PC-9 (cell line): ENCODE measurements around the gene COMMD4. TPM values are rescaled to one million over a fixed set of nuclear protein-coding genes. Genes with fewer than 3 reads are reported as not detected.
"Not testable (repeated sequence)": the region's sequence is repeated elsewhere in the genome, so short reads cannot be mapped to it uniquely, and the experiment has no call there.

Source experiments
- BruUV-seq: library from RNA; stranded (reverse); fragments of 400-500 nt; replicated peaks from 2 replicates; lab custom pipeline; 2021; lab: Mats Ljungman, UMichigan
- CTCF ChIA-PET: fragments of 300-600 bp; sonication (Branson Sonifier 250); formaldehyde crosslinking; loops from one replicate; lab custom pipeline; 2022; ENCODE audit warnings: antibody characterized with exemption; lab: Charles Lee
- POLR2A ChIA-PET: fragments of 300-600 bp; sonication (Branson Sonifier 250); formaldehyde crosslinking; loops from one replicate; lab custom pipeline; 2022; ENCODE audit warnings: antibody characterized with exemption; ENCODE audit not compliant: unreplicated experiment; lab: Charles Lee
- DNase-seq, 2 experiments: peaks; one replicate each; pipeline versions ENCODE4 v3.0.0 to v3.0.0-alpha.2; 2015 to 2022; ENCODE audit warnings: mixed read lengths in 1 of 2
- H2AFZ ChIP-seq: fragments of 200-600 bp; sonication (generic); 2 replicates; pipeline ENCODE4 v1.8.1; 2017; ENCODE audit warnings: antibody characterized with exemption
- H3F3A ChIP-seq: fragments of 200-600 bp; sonication (generic); 2 replicates; pipeline ENCODE4 v1.8.1; 2017; ENCODE audit warnings: antibody characterized with exemption, mild to moderate bottlenecking, low read depth; ENCODE audit not compliant: insufficient read depth
- H3K27ac ChIP-seq: fragments of 200-600 bp; sonication (generic); 2 replicates; pipeline ENCODE4 v1.6.1; 2016; ENCODE audit warnings: mixed run types
- H3K27me3 ChIP-seq: fragments of 200-600 bp; sonication (generic); 2 replicates; pipeline ENCODE4 v1.6.1; 2016; ENCODE audit warnings: low read depth, mixed run types; ENCODE audit not compliant: insufficient read depth
- H3K36me3 ChIP-seq: fragments of 200-600 bp; sonication (generic); 2 replicates; pipeline ENCODE4 v1.6.1; 2016; ENCODE audit warnings: low read depth, mixed run types
- H3K4me1 ChIP-seq: fragments of 200-600 bp; sonication (generic); replicated peaks from 2 replicates; pipeline ENCODE4 v1.6.1; 2016; ENCODE audit warnings: mixed run types; ENCODE audit not compliant: insufficient read depth
- H3K4me2 ChIP-seq: fragments of 200-600 bp; sonication (generic); 2 replicates; pipeline ENCODE4 v1.6.1; 2017; ENCODE audit warnings: mixed run types
- H3K4me3 ChIP-seq: fragments of 200-600 bp; sonication (generic); 2 replicates; pipeline ENCODE4 v1.6.1; 2016; ENCODE audit warnings: mixed run types
- H3K79me2 ChIP-seq: fragments of 200-600 bp; sonication (generic); 2 replicates; pipeline ENCODE4 v1.6.1; 2017; ENCODE audit warnings: low read depth, mixed run types
- H3K9me2 ChIP-seq: fragments of 200-600 bp; sonication (generic); 2 replicates; pipeline ENCODE4 v1.8.1; 2017; ENCODE audit warnings: mild to moderate bottlenecking; ENCODE audit not compliant: insufficient read depth
- H3K9me3 ChIP-seq: fragments of 200-600 bp; sonication (generic); 2 replicates; pipeline ENCODE4 v1.8.1; 2016; ENCODE audit warnings: low read depth; ENCODE audit not compliant: insufficient read depth
- H4K20me1 ChIP-seq: fragments of 200-600 bp; sonication (generic); 2 replicates; pipeline ENCODE4 v1.8.1; 2017; ENCODE audit not compliant: insufficient read depth
- CTCF ChIP-seq: fragments of 200-600 bp; sonication (generic); conservative IDR thresholded peaks from 2 replicates; pipeline ENCODE4 v1.6.1; 2017; ENCODE audit warnings: mixed run types, antibody characterized with exemption, mild to moderate bottlenecking, moderate library complexity
- EZH2 ChIP-seq: fragments of 200-600 bp; sonication (generic); IDR thresholded peaks from 2 replicates; pipeline ENCODE4 v1.8.0; 2017; ENCODE audit warnings: antibody characterized with exemption, low read depth
- intact Hi-C: fragments of 100-400 bp; cut with micrococcal nuclease; formaldehyde crosslinking; loops from one replicate; pipeline ENCODE4 v1.10.0; 2022; ENCODE audit not compliant: unreplicated experiment
- total RNA-seq: library from RNA; stranded (reverse); gene quantifications from 2 replicates; pipeline ENCODE4 v1.2.3, GENCODE V29; 2021

Gene COMMD4
- total RNA-seq, 1 experiment from 2014 or later, result 132 TPM

GRCh38 chr15:75347222-75348033 lies 11.6 kb downstream of the COMMD4 start:
- POLR2A ChIA-PET, result no interaction called here
- DNase-seq, result peak in 1 of 2 experiments; percentile 58
- H3K27ac ChIP-seq, result no peak overlapping the region
- H3F3A ChIP-seq, result 0 out of 2 replicates have a peak, but pooled peaks cover 3% of the 10 kb centered on the region
- TF ChIP-seq CTCF (no peak), EZH2 (no peak)
- peak overlapping the region; percentile 84 for H2AFZ ChIP-seq
- H3K79me2 ChIP-seq, result no peaks in the 10 kb centered on the region
- H3K4me1 ChIP-seq, result no peaks in the 10 kb centered on the region
- peak overlapping the region; percentile 84 for H3K4me3 ChIP-seq
- H4K20me1 ChIP-seq, result no peaks in the 10 kb centered on the region
- no peaks in the 10 kb centered on the region for H3K36me3 ChIP-seq
- peak overlapping the region; percentile 100 for H3K4me2 ChIP-seq
- CTCF ChIA-PET, result interaction anchor here (0.6 to 0.7 kb wide), 5 partner anchors 16 to 536 kb away, joined by 3 to 10 read pairs (median 5); partner anchors contain the start of gene SNX33
- intact Hi-C loops, result no loop called here
- H3K9me2 ChIP-seq, result no peaks in the 10 kb centered on the region
- H3K27me3 ChIP-seq, result no peaks in the 10 kb centered on the region
- H3K9me3 ChIP-seq, result no peaks in the 10 kb centered on the region
- BruUV-seq, result no TSS peak

GRCh38 chr15:75348034-75348561 lies 12.2 kb downstream of the COMMD4 start:
- H2AFZ ChIP-seq, result peak overlapping the region; percentile 84
- DNase-seq, result no peak
- no peaks in the 10 kb centered on the region for H3K9me2 ChIP-seq
- no TSS peak for BruUV-seq
- H3K36me3 ChIP-seq, result no peaks in the 10 kb centered on the region
- H4K20me1 ChIP-seq, result no peaks in the 10 kb centered on the region
- no peak overlapping the region for H3K27ac ChIP-seq
- H3F3A ChIP-seq, result 0 out of 2 replicates have a peak, but pooled peaks cover 3% of the 10 kb centered on the region
- no peak for TF ChIP-seq EZH2
- intact Hi-C loops, result no loop called here
- no peaks in the 10 kb centered on the region for H3K4me1 ChIP-seq
- ChIA-PET CTCF (interaction anchor here (0.6 to 0.7 kb wide), 5 partner anchors 15 to 537 kb away, joined by 3 to 10 read pairs (median 5); partner anchors contain the start of gene SNX33), POLR2A (no interaction called here)
- H3K79me2 ChIP-seq, result no peaks in the 10 kb centered on the region
- peak overlapping the region; percentile 100 for H3K4me2 ChIP-seq
- H3K27me3 ChIP-seq, result no peaks in the 10 kb centered on the region
- H3K9me3 ChIP-seq, result no peaks in the 10 kb centered on the region
- peak overlapping the region; percentile 84 for H3K4me3 ChIP-seq

- TF ChIP-seq EZH2, result no peak
- Histone ChIP-seq H3K9me3 (no peaks in the 10 kb centered on the region), H3K79me2 (no peaks in the 10 kb centered on the region), H3K4me2 (peak overlapping the region; percentile 100), H3K27ac (no peak overlapping the region), H3K36me3 (no peaks in the 10 kb centered on the region), H3K4me1 (no peaks in the 10 kb centered on the region), H3K9me2 (no peaks in the 10 kb centered on the region), H3F3A (0 out of 2 replicates have a peak, but pooled peaks cover 3% of the 10 kb centered on the region), H2AFZ (no peak overlapping the region), H4K20me1 (no peaks in the 10 kb centered on the region), H3K4me3 (peak overlapping the region; percentile 84), H3K27me3 (no peaks in the 10 kb centered on the region)
- BruUV-seq, result no TSS peak
- DNase-seq, result peak in 1 of 2 experiments; percentile 21
- intact Hi-C loops, result no loop called here
- ChIA-PET CTCF (no interaction called here), POLR2A (interaction anchor here (0.7 kb wide), 1 partner anchor 9 kb away, joined by 6 read pairs; no protein-coding TSS in a partner anchor)
Observed at GRCh38 chr15:75348562-75349350, 12.9 kb downstream of the COMMD4 start.

GRCh38 chr15:75349351-75349669 lies 13.4 kb downstream of the COMMD4 start:
- H3K36me3 ChIP-seq, H3K27me3 ChIP-seq, DNase-seq, H3K79me2 ChIP-seq, H3K9me3 ChIP-seq, H3K4me2 ChIP-seq, H3K4me1 ChIP-seq, H3K9me2 ChIP-seq, H4K20me1 ChIP-seq, intact Hi-C loops, BruUV-seq, CTCF ChIA-PET, H3F3A ChIP-seq, H3K27ac ChIP-seq, POLR2A ChIA-PET, H2AFZ ChIP-seq, H3K4me3 ChIP-seq: not testable (repeated sequence)
